HEK293T (cell line): ENCODE measurements around the gene AGBL4.
"Not testable (repeated sequence)": the region's sequence is repeated elsewhere in the genome, so short reads cannot be mapped to it uniquely, and the experiment has no call there.

Experiments used
- CTCF ChIA-PET: fragments of 350-600 bp; formaldehyde crosslinking; extraction: SDS; loops from one replicate; lab custom pipeline; 2021; ENCODE audit warnings: antibody characterized with exemption, inconsistent platforms; lab: Yijun Ruan, JAX
- POLR2A ChIA-PET: fragments of 350-600 bp; formaldehyde crosslinking; extraction: SDS; loops from one replicate; lab custom pipeline; 2020; ENCODE audit warnings: antibody characterized with exemption, inconsistent platforms; lab: Yijun Ruan, JAX
- DNase-seq: peaks from one replicate; pipeline ENCODE4 v3.0.0; 2012; ENCODE audit warnings: mixed read lengths; ENCODE audit errors: extremely low spot score
- ARNT ChIP-seq: fragments of 450-650 bp; IDR thresholded peaks from 2 replicates; pipeline ENCODE4 v1.6.1; 2017; ENCODE audit warnings: mild to moderate bottlenecking
- BHLHE40 ChIP-seq: fragments of 450-650 bp; IDR thresholded peaks from 2 replicates; pipeline ENCODE4 v1.6.1; 2016; ENCODE audit warnings: mild to moderate bottlenecking, moderate library complexity, borderline replicate concordance
- CTBP1 ChIP-seq: fragments of 450-650 bp; IDR thresholded peaks from 2 replicates; pipeline ENCODE4 v1.6.1; 2016; ENCODE audit warnings: borderline replicate concordance
- ELF4 ChIP-seq: fragments of 450-650 bp; IDR thresholded peaks from 2 replicates; pipeline ENCODE4 v1.6.1; 2017; ENCODE audit warnings: antibody characterized with exemption
- FOXA1 ChIP-seq: fragments of 450-650 bp; IDR thresholded peaks from 2 replicates; pipeline ENCODE4 v1.6.1; 2016; ENCODE audit warnings: mild to moderate bottlenecking
- FOXK2 ChIP-seq: fragments of 450-650 bp; IDR thresholded peaks from 2 replicates; pipeline ENCODE4 v1.6.1; 2016; ENCODE audit warnings: mild to moderate bottlenecking
- FOXM1 ChIP-seq: fragments of 450-650 bp; IDR thresholded peaks from 2 replicates; pipeline ENCODE4 v1.6.1; 2017; ENCODE audit warnings: mild to moderate bottlenecking, borderline replicate concordance
- HDGF ChIP-seq: fragments of 450-650 bp; IDR thresholded peaks from 2 replicates; pipeline ENCODE4 v1.6.1; 2017; ENCODE audit warnings: antibody characterized with exemption, borderline replicate concordance
- L3MBTL2 ChIP-seq: fragments of 450-650 bp; conservative IDR thresholded peaks from 2 replicates; pipeline ENCODE4 v1.6.1; 2016; ENCODE audit warnings: mild to moderate bottlenecking
- LEF1 ChIP-seq: fragments of 450-650 bp; IDR thresholded peaks from 2 replicates; pipeline ENCODE4 v1.6.1; 2017; ENCODE audit warnings: mild to moderate bottlenecking, borderline replicate concordance
- NFRKB ChIP-seq: fragments of 450-650 bp; IDR thresholded peaks from 2 replicates; pipeline ENCODE4 v1.6.1; 2016; ENCODE audit warnings: mild to moderate bottlenecking, moderate library complexity
- SP1 ChIP-seq: fragments of 450-650 bp; IDR thresholded peaks from 2 replicates; pipeline ENCODE4 v1.6.1; 2017
- SUZ12 ChIP-seq: fragments of 450-650 bp; IDR thresholded peaks from 2 replicates; pipeline ENCODE4 v1.6.1; 2016; ENCODE audit warnings: mild to moderate bottlenecking
- TARDBP ChIP-seq: fragments of 450-650 bp; IDR thresholded peaks from 2 replicates; pipeline ENCODE4 v1.6.1; 2016
- ZNF384 ChIP-seq: fragments of 450-650 bp; IDR thresholded peaks from 2 replicates; pipeline ENCODE4 v1.6.1; 2016
- TF ChIP-seq, protein P1 (sequence below): fragments of 450-650 bp; IDR thresholded peaks from 2 replicates; pipeline ENCODE4 v1.6.1; 2016

AGBL4 gene

GRCh38 chr1:48523558-48523957 is 1500.2 kb downstream of the AGBL4 start:
- TF ChIP-seq FOXA1 (no peak), SP1 (no peak), ARNT (no peak), CTBP1 (no peak), FOXK2 (no peak), HDGF (no peak), NFRKB (no peak), ELF4 (no peak), LEF1 (no peak), L3MBTL2 (no peak), SUZ12 (no peak)
- TF ChIP-seq, protein P1, sequence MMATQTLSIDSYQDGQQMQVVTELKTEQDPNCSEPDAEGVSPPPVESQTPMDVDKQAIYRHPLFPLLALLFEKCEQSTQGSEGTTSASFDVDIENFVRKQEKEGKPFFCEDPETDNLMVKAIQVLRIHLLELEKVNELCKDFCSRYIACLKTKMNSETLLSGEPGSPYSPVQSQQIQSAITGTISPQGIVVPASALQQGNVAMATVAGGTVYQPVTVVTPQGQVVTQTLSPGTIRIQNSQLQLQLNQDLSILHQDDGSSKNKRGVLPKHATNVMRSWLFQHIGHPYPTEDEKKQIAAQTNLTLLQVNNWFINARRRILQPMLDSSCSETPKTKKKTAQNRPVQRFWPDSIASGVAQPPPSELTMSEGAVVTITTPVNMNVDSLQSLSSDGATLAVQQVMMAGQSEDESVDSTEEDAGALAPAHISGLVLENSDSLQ = no peak
- CTCF ChIA-PET = no interaction called here
- POLR2A ChIA-PET = no interaction called here
- no peak for DNase-seq

DNA sequence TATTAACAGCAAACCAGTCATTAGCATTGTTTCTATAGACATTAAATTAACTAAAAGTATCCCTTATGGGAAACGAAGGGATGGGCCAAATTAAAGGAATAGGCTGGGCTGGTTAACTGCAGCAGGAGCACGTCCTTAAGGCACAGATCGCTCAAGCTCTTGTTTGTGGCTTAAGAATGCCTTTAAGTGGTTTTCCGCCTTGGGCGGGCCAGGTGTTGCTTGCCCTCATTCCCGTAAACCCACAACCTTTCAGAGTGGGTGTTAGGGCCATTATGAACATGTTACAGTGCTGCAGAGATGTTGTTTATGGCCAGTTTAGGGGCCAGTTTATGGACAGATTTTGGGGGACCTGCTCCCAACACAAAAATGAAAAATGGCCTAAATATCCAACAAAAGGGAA is 1503.9 kb downstream of the AGBL4 start:
- CTCF ChIA-PET = interaction anchor here (3.1 kb wide), 1 partner anchor 11 kb away, joined by 11 read pairs; no protein-coding TSS in a partner anchor
- POLR2A ChIA-PET, DNase-seq: not testable (repeated sequence)

DNA sequence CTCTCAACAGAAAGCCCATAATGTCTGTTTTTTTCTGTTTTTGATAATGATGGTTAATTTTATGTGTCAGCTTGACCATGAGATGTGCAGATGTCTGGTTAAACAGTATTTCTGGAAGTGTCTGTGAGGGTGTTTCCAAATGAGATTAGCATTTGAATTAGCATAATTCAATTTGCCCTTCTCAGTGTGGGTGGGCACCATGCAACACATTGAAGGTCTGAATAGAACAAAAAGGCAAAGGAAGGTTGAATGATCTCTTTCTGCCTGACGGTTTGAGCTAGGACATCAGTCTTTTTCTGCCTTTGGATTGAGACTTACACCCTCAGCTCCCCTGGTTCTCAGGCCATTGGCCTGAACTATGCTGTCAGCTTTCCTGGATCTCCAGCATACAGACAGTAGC is 1516.9 kb downstream of the AGBL4 start:
- TF ChIP-seq BHLHE40 (no peak), SP1 (no peak), ARNT (no peak), CTBP1 (no peak), LEF1 (no peak)
- ChIA-PET CTCF (interaction anchor here (0.9 kb wide), 1 partner anchor 9 kb away, joined by 3 read pairs; no protein-coding TSS in a partner anchor), POLR2A (no interaction called here)
- DNase-seq = no peak

DNA sequence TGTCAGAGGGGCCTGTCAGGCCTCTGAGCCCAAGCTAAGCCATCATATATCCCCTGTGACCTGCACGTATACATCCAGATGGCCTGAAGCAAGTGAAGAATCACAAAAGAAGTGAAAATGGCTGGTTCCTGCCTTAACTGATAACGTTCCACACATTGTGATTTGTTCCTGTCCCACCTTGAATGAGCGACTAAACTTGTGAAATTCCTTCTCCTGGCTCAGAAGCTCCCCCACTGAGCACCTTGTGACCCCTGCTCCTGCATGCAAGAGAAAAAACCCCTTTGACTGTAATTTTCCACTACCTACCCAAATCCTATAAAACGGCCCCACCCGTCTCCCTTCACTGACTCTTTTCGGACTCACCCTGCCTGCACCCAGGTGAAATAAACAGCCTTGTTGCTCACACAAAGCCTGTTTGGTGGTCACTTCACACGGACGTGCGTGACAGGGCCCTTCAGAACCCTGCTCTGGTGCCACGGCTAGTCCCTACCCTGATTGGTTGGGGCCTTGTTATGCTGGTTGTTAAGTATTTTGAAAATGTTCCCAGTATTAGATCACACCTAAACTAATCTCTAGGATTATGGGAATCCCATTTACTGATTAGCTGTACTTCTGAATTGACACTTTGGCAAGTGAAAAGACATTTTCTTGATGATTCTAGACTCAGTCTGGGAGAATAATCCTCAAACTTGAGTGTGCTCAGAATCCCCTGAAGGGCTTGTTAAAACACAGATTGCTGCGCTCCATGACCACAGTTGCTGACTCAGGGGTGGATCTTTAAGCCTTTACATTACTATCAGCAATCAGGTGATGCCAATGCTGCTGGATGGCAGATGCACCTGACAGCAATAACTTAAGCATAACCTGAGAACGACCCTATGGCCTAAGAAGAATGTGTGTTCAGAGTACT is 1523.0 kb downstream of the AGBL4 start:
- ChIA-PET POLR2A (no interaction called here), CTCF (interaction anchor here (1.2 kb wide), 1 partner anchor 29 kb away, joined by 3 read pairs; no protein-coding TSS in a partner anchor)
- no peak for DNase-seq
- TF ChIP-seq SP1 (no peak), NFRKB (no peak), L3MBTL2 (no peak), CTBP1 (no peak), HDGF (no peak)

DNA sequence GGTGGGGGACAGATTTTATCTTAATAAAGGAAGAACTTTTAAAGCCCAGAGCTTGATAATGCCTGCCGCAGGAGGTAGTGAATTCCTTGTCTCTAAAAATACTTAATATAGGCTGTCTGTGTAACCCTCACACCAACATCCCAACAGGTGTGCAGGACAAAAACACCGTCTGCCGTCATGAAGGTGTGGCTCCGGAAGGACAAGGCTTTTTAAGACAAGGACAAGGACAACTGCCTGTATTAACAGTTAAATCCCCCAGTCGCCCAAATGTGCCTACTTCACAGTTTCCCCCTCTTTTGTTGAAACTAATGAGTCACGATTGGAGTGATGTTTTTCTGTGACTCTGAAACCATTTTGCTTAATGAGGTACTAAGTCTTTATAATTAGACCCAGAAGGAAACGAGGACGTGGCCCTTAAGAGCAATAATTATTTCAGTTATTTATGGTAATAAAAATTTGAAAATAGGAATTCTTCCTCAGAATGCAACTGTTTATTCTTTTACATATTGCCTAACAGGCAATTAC is 1524.5 kb downstream of the AGBL4 start:
- ChIA-PET CTCF (interaction anchor here (1.3 to 2.0 kb wide), 2 partner anchors 12 to 18 kb away, joined by 3 to 5 read pairs; no protein-coding TSS in a partner anchor), POLR2A (interaction anchor here (2.8 kb wide), 1 partner anchor 27 kb away, joined by 11 read pairs; the partner anchor contains the start of gene SPATA6)
- no peak for DNase-seq
- TF ChIP-seq TARDBP = no peak

DNA sequence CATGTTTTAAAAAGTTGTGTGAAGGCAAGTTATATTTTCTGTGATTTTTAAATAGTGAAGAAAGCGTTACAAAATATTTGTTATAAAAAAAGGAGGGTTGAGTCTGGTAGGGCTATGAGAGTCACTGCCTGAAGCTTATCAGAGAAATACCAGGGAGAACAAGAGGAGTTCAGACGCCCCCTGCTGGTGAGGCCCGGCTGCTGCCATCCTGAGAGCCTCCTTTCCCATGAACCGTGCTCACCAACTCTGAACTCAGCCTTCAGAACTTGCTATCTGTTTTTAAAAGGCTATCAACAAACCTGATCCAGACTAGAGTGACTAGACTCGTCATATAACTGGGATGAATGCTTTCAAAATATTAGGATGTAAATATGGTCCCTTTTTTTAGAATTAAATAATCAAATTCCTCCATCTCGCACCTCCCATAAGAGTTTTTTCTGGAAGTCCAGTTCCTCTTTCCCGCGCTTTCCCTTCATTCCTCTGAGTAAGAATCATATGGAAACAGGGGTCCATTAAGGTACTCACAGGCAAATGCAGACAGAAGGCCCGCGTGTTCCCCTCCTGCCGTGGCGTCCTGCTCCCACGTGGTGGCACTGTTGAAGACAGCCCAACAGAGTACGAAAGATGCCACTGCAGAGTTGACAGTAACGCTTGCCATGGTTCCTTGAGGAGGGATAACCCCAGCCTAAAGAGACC is 1525.5 kb downstream of the AGBL4 start:
- CTCF ChIA-PET = interaction anchor here (0.6 to 2.0 kb wide), 10 partner anchors 9 to 464 kb away, joined by 3 to 7 read pairs (median 3); partner anchors contain the start of gene SPATA6
- DNase-seq = peak; percentile 72
- TF ChIP-seq ARNT = no peak
- no peak for TF ChIP-seq ZNF384
- no peak for TF ChIP-seq HDGF
- TF ChIP-seq L3MBTL2 = peak; percentile 79
- TF ChIP-seq BHLHE40 = no peak
- no peak for TF ChIP-seq FOXA1
- no peak for TF ChIP-seq LEF1
- POLR2A ChIA-PET = interaction anchor here (2.8 kb wide), 1 partner anchor 26 kb away, joined by 11 read pairs; the partner anchor contains the start of gene SPATA6

GRCh38 chr1:48495911-48496310 is 1527.8 kb downstream of the AGBL4 start:
- ChIA-PET CTCF (interaction anchor here (0.7 to 1.0 kb wide), 2 partner anchors 35 to 336 kb away, joined by 7 read pairs; no protein-coding TSS in a partner anchor), POLR2A (interaction anchor here (2.5 kb wide), 1 partner anchor 24 kb away, joined by 20 read pairs; the partner anchor contains the start of gene SPATA6)
- TF ChIP-seq HDGF (no peak), ARNT (no peak), ELF4 (no peak), BHLHE40 (no peak), SP1 (no peak), FOXM1 (no peak), L3MBTL2 (no peak), ZNF384 (no peak), LEF1 (no peak), SUZ12 (no peak)
- TF ChIP-seq, protein P1 = no peak
- no peak for DNase-seq
